Psoas muscle (tissue), 8 donors: Measurements from ENCODE around the gene TBC1D32. TPM values are rescaled to one million over a fixed set of nuclear protein-coding genes. Genes with fewer than 3 reads are reported as not detected.

ENCODE experiments used
- ATAC-seq, 4 donors: fragments of 200-7000 bp; cut with Tn5 transposase; one replicate each; pipeline ENCODE4 v1.9.1; 2020; ENCODE audit warnings: moderate library complexity in 3 of 4, mild to moderate bottlenecking in 2 of 4
- DNase-seq, 2 donors: peaks; one replicate each; pipeline ENCODE4 v3.0.0-alpha.2; 2020
- H3K27ac ChIP-seq: fragments of 200-600 bp; one replicate; pipeline ENCODE4 v1.8.0; 2022
- H3K27me3 ChIP-seq, 3 donors: fragments of 200-600 bp in 1 of 3; one replicate each; pipeline versions ENCODE4 v1.6.1 to v1.8.0; 2013 to 2022; ENCODE audit warnings: low read length in 2 of 3, mild to moderate bottlenecking in 2 of 3, moderate library complexity in 1 of 3; ENCODE audit not compliant: insufficient read depth in 3 of 3
- H3K36me3 ChIP-seq, 2 donors: fragments of 200-600 bp in 1 of 2; one replicate each; pipeline versions ENCODE4 v1.6.1 to v1.8.0; 2013 to 2022; ENCODE audit warnings: low read depth in 1 of 2, mild to moderate bottlenecking in 1 of 2, moderate library complexity in 1 of 2; ENCODE audit not compliant: insufficient read depth in 1 of 2
- H3K4me1 ChIP-seq: fragments of 200-600 bp; one replicate; pipeline ENCODE4 v1.8.0; 2022
- H3K4me3 ChIP-seq: fragments of 200-600 bp; one replicate; pipeline ENCODE4 v1.8.0; 2022; ENCODE audit warnings: mild to moderate bottlenecking
- H3K9me3 ChIP-seq: fragments of 200-600 bp; one replicate; pipeline ENCODE4 v1.8.0; 2022
- WGBS, 3 donors: extraction: QIAGEN DNeasy Blood & Tissue Kit; methylation state at CpG; one replicate each; pipeline versions ENCODE4 v1.1.6 to v1.1.7; 2013; 5-methylcytosine and 5-hydroxymethylcytosine counted together
- intact Hi-C, 2 donors: fragments of 100-400 bp; cut with DNase I; formaldehyde crosslinking; loops; one replicate each; pipeline versions ENCODE4 v1.11.0 to v1.14.2; 2022
- polyA plus RNA-seq, 3 donors: library from polyadenylated mRNA; stranded (reverse); fragments of 200-250 nt; gene quantifications; one replicate each; pipeline ENCODE4 v1.2.3, GENCODE V29; 2013
- total RNA-seq, 4 donors: library from RNA; stranded (reverse); fragmentation: NEBNext Ultra II Directional in 2 of 4; extraction: Animal tissue kit (Norgen Biotek cat#: 25700) in 2 of 4; gene quantifications; one replicate each; pipeline versions ENCODE4 v1.2.1 to v1.2.4, GENCODE V29; 2021 to 2023
- TF ChIP-seq, protein P1 (sequence below): fragments of 200-600 bp; IDR thresholded peaks from one replicate; pipeline ENCODE4 v1.8.0; 2022; ENCODE audit warnings: antibody characterized with exemption
- donor health status: healthy with polysubstance abuse.
- donor health status: DM: no; HTN: no; CAD: no; lungs with moderate emphysema.
- donor health status: Bipolar disorder and iron deficiency.
- donor health status: healthy.
- donor health status: DM: yes; HTN: yes; CAD: no.
- donor health status: DM: no; HTN: no; CAD: no.
- donor health status: DM: no; HTN: no; CAD: no.
- donor health status: DM: yes; HTN: yes; CAD: no.

Gene TBC1D32
- total and polyA plus RNA-seq, 7 donors: 0.29 to 1.8 (median 0.45) TPM

DNA sequence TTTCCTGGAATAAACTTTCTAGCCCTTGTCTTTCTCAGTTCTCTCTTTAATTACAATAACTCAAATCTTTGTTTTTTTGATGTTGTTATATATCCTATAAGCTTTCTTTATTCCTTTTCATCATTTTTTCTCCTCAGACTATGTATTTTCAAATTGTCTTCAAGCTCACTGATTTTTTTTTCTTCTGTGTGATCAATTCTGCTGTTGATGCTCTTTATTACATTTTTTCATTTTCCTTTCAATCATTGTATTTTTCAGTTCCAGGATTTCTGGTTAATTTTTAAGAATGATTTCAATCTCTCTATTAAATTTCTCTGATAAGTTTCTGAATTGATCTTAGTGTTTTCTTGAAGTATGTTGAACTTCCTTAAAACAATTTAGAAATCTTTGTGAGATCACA lies 209.7 kb downstream of the TBC1D32 start:
- Histone ChIP-seq H3K4me1 (no peaks in the 10 kb centered on the region), H3K4me3 (no peak overlapping the region), H3K9me3 (peaks cover 17% of the 10 kb centered on the region), H3K36me3 (no peaks in the 10 kb centered on the region), H3K27me3 (no peaks in the 10 kb centered on the region), H3K27ac (no peak overlapping the region)
- no peak for ATAC-seq
- no peak for DNase-seq
- TF ChIP-seq, protein P1, sequence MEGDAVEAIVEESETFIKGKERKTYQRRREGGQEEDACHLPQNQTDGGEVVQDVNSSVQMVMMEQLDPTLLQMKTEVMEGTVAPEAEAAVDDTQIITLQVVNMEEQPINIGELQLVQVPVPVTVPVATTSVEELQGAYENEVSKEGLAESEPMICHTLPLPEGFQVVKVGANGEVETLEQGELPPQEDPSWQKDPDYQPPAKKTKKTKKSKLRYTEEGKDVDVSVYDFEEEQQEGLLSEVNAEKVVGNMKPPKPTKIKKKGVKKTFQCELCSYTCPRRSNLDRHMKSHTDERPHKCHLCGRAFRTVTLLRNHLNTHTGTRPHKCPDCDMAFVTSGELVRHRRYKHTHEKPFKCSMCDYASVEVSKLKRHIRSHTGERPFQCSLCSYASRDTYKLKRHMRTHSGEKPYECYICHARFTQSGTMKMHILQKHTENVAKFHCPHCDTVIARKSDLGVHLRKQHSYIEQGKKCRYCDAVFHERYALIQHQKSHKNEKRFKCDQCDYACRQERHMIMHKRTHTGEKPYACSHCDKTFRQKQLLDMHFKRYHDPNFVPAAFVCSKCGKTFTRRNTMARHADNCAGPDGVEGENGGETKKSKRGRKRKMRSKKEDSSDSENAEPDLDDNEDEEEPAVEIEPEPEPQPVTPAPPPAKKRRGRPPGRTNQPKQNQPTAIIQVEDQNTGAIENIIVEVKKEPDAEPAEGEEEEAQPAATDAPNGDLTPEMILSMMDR: no peak
- intact Hi-C loops: no loop called here

DNA sequence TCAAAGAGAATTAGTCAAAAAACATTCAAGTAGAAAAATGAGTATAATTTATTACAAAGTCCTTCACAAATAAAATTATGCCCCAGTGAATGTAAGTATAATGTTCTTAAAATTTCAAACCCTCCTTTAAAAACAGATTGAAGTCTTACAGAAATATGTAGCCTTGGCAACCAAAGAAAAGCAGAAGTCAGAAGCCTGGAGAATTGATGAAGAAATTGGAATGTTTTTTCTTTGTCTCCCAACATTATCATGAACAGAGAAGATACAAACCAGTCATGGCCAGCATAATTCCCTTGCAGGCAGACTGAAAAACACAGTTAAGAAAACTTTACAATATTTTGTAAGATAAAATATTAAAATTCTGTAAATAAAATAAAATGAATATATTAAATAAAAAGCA lies 221.9 kb downstream of the TBC1D32 start:
- H3K4me1 ChIP-seq: no peaks in the 10 kb centered on the region
- H3K9me3 ChIP-seq: no peaks in the 10 kb centered on the region
- DNase-seq: no peak
- no peak overlapping the region for H3K27ac ChIP-seq
- TF ChIP-seq, protein P1: no peak
- H3K4me3 ChIP-seq: no peak overlapping the region
- H3K36me3 ChIP-seq: no peaks in the 10 kb centered on the region
- intact Hi-C loops: no loop called here
- ATAC-seq: no peak
- no peaks in the 10 kb centered on the region for H3K27me3 ChIP-seq

DNA sequence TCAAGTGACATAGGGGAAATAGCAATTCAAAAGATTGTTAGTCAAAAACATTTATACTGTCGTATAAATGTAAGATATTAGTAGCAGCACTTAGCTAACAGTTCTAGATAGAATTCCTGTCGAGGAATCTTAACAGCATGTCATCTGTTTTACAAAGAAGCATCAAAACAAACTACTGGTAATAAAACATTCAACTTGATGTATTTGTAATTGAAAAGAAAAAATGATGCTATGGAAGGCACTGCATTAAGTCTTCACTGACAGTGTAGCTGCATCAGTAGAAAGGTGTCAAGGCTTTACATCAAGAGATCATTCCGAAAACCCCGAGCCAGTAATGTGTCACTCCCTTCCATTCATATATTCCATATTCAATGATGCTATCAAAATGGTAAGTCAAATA lies 223.5 kb downstream of the TBC1D32 start:
- Histone ChIP-seq H3K36me3 (no peaks in the 10 kb centered on the region), H3K27ac (no peak overlapping the region), H3K4me1 (no peaks in the 10 kb centered on the region), H3K9me3 (no peaks in the 10 kb centered on the region), H3K4me3 (no peak overlapping the region), H3K27me3 (no peaks in the 10 kb centered on the region)
- ATAC-seq: no peak
- no peak for DNase-seq
- TF ChIP-seq, protein P1: no peak
- intact Hi-C loops: no loop called here
- WGBS, 3 donors: 91 to 92% (median 92%) methylated on average over 4 of the region's 4 CpGs

DNA sequence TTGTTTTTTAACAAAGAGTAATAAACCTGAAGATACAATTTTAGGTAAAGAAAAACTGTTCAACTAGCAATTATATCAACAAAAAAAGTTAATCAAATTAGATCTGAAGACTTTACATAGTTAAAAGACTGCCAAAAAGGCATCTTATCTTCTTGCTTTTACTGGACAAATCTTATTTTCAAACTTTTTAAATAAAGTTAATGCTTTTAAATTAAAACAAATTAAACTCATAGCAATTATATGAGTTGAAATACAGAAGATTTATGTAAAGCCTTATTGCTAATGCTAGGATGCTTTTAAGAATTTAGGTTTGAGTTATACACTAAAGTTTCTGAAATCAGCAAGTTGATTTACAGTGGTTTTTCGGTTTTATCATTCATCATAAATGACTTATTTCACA lies 227.3 kb downstream of the TBC1D32 start:
- intact Hi-C loops: no loop called here
- Histone ChIP-seq H3K9me3 (no peaks in the 10 kb centered on the region), H3K36me3 (no peaks in the 10 kb centered on the region), H3K27me3 (no peaks in the 10 kb centered on the region), H3K27ac (no peak overlapping the region), H3K4me1 (no peaks in the 10 kb centered on the region), H3K4me3 (no peak overlapping the region)
- no peak for ATAC-seq
- TF ChIP-seq, protein P1: no peak
- DNase-seq: no peak
- WGBS, 3 donors: 90 to 93% (median 92%) methylated on average over 1 of the region's 1 CpG

DNA sequence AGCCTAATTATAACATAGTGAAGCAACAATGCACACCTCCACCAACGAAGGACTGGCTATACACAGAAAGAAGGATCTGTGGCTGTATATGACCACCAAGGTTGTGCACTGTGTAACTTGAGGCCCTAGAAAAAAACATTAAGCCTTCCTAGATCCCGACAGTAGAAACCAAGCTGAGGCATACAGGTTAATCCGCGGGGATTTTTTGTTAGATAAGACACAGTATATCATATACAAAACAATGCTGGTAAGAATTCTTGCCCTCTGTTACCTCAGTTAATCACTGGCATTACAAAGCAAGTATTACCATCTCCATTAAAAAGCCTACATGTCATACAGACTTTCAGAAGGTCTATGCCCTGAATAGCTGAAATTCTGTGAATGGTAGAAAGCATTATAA lies 228.8 kb downstream of the TBC1D32 start:
- TF ChIP-seq, protein P1: no peak
- WGBS, 3 donors: 47 to 53% (median 49%) methylated on average over 4 of the region's 4 CpGs
- no peak for DNase-seq

More for the DNA sequence above, 228.8 kb downstream of the TBC1D32 start:
- Histone ChIP-seq H3K4me3 (no peak overlapping the region), H3K27ac (no peak overlapping the region), H3K27me3 (no peaks in the 10 kb centered on the region), H3K9me3 (no peaks in the 10 kb centered on the region), H3K4me1 (no peaks in the 10 kb centered on the region), H3K36me3 (no peaks in the 10 kb centered on the region)
- intact Hi-C loops: no loop called here
- ATAC-seq: no peak
